Measurements from ENCODE around the gene SCN3B. TPM values are rescaled to one million over a fixed set of nuclear protein-coding genes. Genes with fewer than 3 reads are reported as not detected.

SCN3B gene
- total RNA-seq, 1 experiment from 2014 or later, result 0.26 TPM

DNA sequence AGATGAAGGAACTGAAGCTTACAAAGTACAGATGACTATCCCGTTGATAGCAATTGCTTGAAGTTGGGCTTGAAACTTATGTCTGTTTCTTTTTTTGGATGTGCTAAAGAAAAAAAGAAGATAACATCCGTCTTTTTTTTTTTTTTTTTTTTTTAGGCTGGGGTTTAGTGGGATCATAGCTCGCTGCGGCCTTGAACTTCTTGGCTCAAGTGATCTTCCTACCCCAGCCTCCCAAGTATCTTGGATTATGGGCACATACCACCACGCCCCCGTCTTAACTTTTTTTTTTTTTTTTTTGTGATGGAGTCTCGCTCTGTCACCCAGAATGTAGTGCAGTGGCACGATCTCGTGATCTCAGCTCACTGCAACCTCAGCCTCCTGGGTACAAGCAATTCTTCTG lies 40.8 kb upstream of the SCN3B start:
- peaks cover 93% of the 10 kb centered on the region for H3K27me3 ChIP-seq (ENCODE audit: low read length)
- no TSS peak for BruUV-seq (replicated peaks)
- CTCF ChIA-PET, result interaction anchor here (0.7 kb wide), 1 partner anchor 53 kb away, joined by 4 read pairs; no protein-coding TSS in a partner anchor

DNA sequence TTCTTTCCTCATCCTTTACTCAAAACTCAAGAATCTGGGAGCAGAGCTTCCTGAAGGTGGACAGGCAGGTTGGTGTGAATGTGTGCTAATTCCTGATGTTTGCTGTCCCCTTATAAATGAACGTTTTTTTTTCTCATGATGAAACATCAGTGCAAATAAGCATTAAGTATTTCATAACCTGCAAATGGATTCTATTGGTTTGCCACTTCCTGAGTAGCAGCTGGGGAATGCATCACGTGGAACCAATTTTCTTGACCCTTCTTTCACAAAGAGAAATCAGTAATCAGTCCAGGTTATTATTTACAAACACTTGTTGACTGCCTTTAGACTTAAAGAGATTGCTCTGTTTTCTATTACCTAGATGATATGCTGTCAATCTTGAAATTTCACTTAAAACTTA lies 40.1 kb upstream of the SCN3B start:
- peaks cover 93% of the 10 kb centered on the region for H3K27me3 ChIP-seq (ENCODE audit: low read length)
- DNase-seq, result no peak

More for the DNA sequence above, 40.8 kb upstream of the SCN3B start:
- Histone ChIP-seq H2AFZ (ENCODE audit: low read length) (no peak overlapping the region), H4K20me1 (ENCODE audit: low read length) (no peaks in the 10 kb centered on the region), H3K36me3 (ENCODE audit: low read depth, low read length) (no peaks in the 10 kb centered on the region), H3K27ac (ENCODE audit: low read length) (no peak overlapping the region), H3K4me2 (ENCODE audit: low read length) (no peak overlapping the region), H3K9me3 (ENCODE audit: low read length) (no peaks in the 10 kb centered on the region), H3K4me3 (ENCODE audit: low read length) (no peak overlapping the region), H3K9ac (ENCODE audit: low read length) (no peak overlapping the region), H3K79me2 (ENCODE audit: low read length) (no peaks in the 10 kb centered on the region), H3K9me2 (replicated peaks; ENCODE audit: low read length) (no peaks in the 10 kb centered on the region), H3K4me1 (ENCODE audit: insufficient read depth, low read length) (no peaks in the 10 kb centered on the region), H3F3A (ENCODE audit: low read length, unreplicated experiment) (no peaks in the 10 kb centered on the region)
- POLR2A ChIA-PET (ENCODE audit: unreplicated experiment), result no interaction called here
- intact Hi-C loops (cut with micrococcal nuclease), result no loop called here
- no peak for DNase-seq
- ATAC-seq, result no peak
- TF ChIP-seq, protein P1, sequence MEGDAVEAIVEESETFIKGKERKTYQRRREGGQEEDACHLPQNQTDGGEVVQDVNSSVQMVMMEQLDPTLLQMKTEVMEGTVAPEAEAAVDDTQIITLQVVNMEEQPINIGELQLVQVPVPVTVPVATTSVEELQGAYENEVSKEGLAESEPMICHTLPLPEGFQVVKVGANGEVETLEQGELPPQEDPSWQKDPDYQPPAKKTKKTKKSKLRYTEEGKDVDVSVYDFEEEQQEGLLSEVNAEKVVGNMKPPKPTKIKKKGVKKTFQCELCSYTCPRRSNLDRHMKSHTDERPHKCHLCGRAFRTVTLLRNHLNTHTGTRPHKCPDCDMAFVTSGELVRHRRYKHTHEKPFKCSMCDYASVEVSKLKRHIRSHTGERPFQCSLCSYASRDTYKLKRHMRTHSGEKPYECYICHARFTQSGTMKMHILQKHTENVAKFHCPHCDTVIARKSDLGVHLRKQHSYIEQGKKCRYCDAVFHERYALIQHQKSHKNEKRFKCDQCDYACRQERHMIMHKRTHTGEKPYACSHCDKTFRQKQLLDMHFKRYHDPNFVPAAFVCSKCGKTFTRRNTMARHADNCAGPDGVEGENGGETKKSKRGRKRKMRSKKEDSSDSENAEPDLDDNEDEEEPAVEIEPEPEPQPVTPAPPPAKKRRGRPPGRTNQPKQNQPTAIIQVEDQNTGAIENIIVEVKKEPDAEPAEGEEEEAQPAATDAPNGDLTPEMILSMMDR (conservative IDR thresholded peaks at IDR 0.05; ENCODE audit: low read depth, low read length), result no peak
- TF ChIP-seq EZH2 (IDR thresholded peaks at IDR 0.05; ENCODE audit: low read length, unreplicated experiment), result no peak
- TF ChIP-seq EZH2phosphoT487 (IDR thresholded peaks at IDR 0.05; ENCODE audit: borderline replicate concordance, low read length), result no peak

DNA sequence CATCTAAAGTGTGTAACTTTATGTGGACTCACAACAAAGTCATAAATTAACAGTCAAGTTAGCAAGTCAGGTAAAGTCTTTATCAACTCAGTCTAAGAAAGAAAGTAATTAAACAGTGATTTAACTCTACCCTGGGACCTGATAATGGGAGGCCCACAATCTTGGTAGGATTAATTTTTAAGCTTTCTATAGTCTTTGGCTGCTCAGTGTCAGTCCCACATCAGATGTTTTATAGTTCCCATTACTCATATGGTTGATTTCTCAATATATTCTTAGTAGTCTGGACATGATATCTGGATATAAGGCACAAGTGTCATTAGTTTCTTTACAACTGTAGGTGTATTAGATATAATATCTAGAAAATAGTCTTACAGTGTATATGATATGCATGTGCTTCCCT lies 38.5 kb upstream of the SCN3B start:
- Histone ChIP-seq H3K4me1 (ENCODE audit: insufficient read depth, low read length) (no peaks in the 10 kb centered on the region), H3K9ac (ENCODE audit: low read length) (no peak overlapping the region), H3F3A (ENCODE audit: low read length, unreplicated experiment) (no peaks in the 10 kb centered on the region), H3K36me3 (ENCODE audit: low read depth, low read length) (no peaks in the 10 kb centered on the region), H3K4me2 (ENCODE audit: low read length) (no peak overlapping the region), H3K79me2 (ENCODE audit: low read length) (no peaks in the 10 kb centered on the region), H3K27me3 (ENCODE audit: low read length) (peaks cover 93% of the 10 kb centered on the region), H4K20me1 (ENCODE audit: low read length) (no peaks in the 10 kb centered on the region), H3K9me3 (ENCODE audit: low read length) (no peaks in the 10 kb centered on the region), H3K9me2 (replicated peaks; ENCODE audit: low read length) (no peaks in the 10 kb centered on the region), H3K4me3 (ENCODE audit: low read length) (no peak overlapping the region), H2AFZ (ENCODE audit: low read length) (no peak overlapping the region), H3K27ac (ENCODE audit: low read length) (no peak overlapping the region)
- no TSS peak for BruUV-seq (replicated peaks)
- no peak for DNase-seq
- TF ChIP-seq, protein P1 (conservative IDR thresholded peaks at IDR 0.05; ENCODE audit: low read depth, low read length), result no peak
- TF ChIP-seq EZH2phosphoT487 (IDR thresholded peaks at IDR 0.05; ENCODE audit: borderline replicate concordance, low read length) (no peak), EZH2 (IDR thresholded peaks at IDR 0.05; ENCODE audit: low read length, unreplicated experiment) (no peak)
- CTCF ChIA-PET, result interaction anchor here (0.7 kb wide), 1 partner anchor 117 kb away, joined by 3 read pairs; no protein-coding TSS in a partner anchor
- intact Hi-C loops (cut with micrococcal nuclease), result no loop called here
- POLR2A ChIA-PET (ENCODE audit: unreplicated experiment), result no interaction called here
- no peak for ATAC-seq

More for the DNA sequence above, 40.1 kb upstream of the SCN3B start:
- ChIA-PET POLR2A (ENCODE audit: unreplicated experiment) (no interaction called here), CTCF (interaction anchor here (0.7 kb wide), 1 partner anchor 1480 kb away, joined by 3 read pairs; no protein-coding TSS in a partner anchor)
- no peaks in the 10 kb centered on the region for H3K9me2 ChIP-seq (replicated peaks; ENCODE audit: low read length)
- BruUV-seq (replicated peaks), result no TSS peak
- H3K4me2 ChIP-seq (ENCODE audit: low read length), result no peak overlapping the region
- no peaks in the 10 kb centered on the region for H3F3A ChIP-seq (ENCODE audit: low read length, unreplicated experiment)
- no peak overlapping the region for H3K9ac ChIP-seq (ENCODE audit: low read length)
- H3K36me3 ChIP-seq (ENCODE audit: low read depth, low read length), result no peaks in the 10 kb centered on the region
- no peaks in the 10 kb centered on the region for H3K9me3 ChIP-seq (ENCODE audit: low read length)
- ATAC-seq, result no peak
- no peak for TF ChIP-seq EZH2phosphoT487 (IDR thresholded peaks at IDR 0.05; ENCODE audit: borderline replicate concordance, low read length)
- TF ChIP-seq EZH2 (IDR thresholded peaks at IDR 0.05; ENCODE audit: low read length, unreplicated experiment), result no peak
- TF ChIP-seq, protein P1 (conservative IDR thresholded peaks at IDR 0.05; ENCODE audit: low read depth, low read length), result no peak
- H3K4me3 ChIP-seq (ENCODE audit: low read length), result no peak overlapping the region
- no peak overlapping the region for H2AFZ ChIP-seq (ENCODE audit: low read length)
- no peaks in the 10 kb centered on the region for H3K4me1 ChIP-seq (ENCODE audit: insufficient read depth, low read length)
- no peaks in the 10 kb centered on the region for H3K79me2 ChIP-seq (ENCODE audit: low read length)
- H3K27ac ChIP-seq (ENCODE audit: low read length), result no peak overlapping the region
- intact Hi-C loops (cut with micrococcal nuclease), result no loop called here
- no peaks in the 10 kb centered on the region for H4K20me1 ChIP-seq (ENCODE audit: low read length)
